ENCODE measurements around the gene MRPS2.

- no peak for TF ChIP-seq KDM1A (IDR thresholded peaks at IDR 0.05; ENCODE audit: low read depth)
- no peak for TF ChIP-seq E2F6 (IDR thresholded peaks at IDR 0.05; ENCODE audit: borderline replicate concordance, low read depth)
- TF ChIP-seq CHD2 (IDR thresholded peaks at IDR 0.05; ENCODE audit: low read length, partially characterized antibody) = no peak
- no peak for TF ChIP-seq RCOR1 (IDR thresholded peaks at IDR 0.05; ENCODE audit: low read depth, low read length)
- TF ChIP-seq CTCF (IDR thresholded peaks at IDR 0.05) = peak; percentile 65
- no peak for TF ChIP-seq POLR2A (IDR thresholded peaks at IDR 0.05; ENCODE audit: low read length)
- TF ChIP-seq SMC3 (IDR thresholded peaks at IDR 0.05) = peak; percentile 31; the same call in 1 of the 3 replicates
- TF ChIP-seq RARB (CRISPR knock-in tag; IDR thresholded peaks at IDR 0.05) = no peak
- no peak for TF ChIP-seq ZNF302 (CRISPR knock-in tag; IDR thresholded peaks at IDR 0.05)
- TF ChIP-seq HOXB5 (CRISPR knock-in tag; IDR thresholded peaks at IDR 0.05) = no peak
- no peak for TF ChIP-seq JUN (IDR thresholded peaks at IDR 0.05)
Measured at GRCh38 chr9:135504262-135505243, 4.1 kb downstream of the MRPS2 start.

Data from A549 (cell line).